NB4 (cell line): Measurements from ENCODE around the gene TNFRSF11A.

Experiments used
- CTCF ChIP-seq: IDR thresholded peaks from one replicate; pipeline ENCODE4 v1.5.1; 2012; ENCODE audit warnings: low read depth, low read length
- MAX ChIP-seq: IDR thresholded peaks from 2 replicates; pipeline ENCODE4 v1.6.1; 2011; ENCODE audit warnings: low read depth, low read length
- MYC ChIP-seq: IDR thresholded peaks from 2 replicates; pipeline ENCODE4 v1.6.1; 2011; ENCODE audit warnings: low read depth, low read length
- POLR2A ChIP-seq: IDR thresholded peaks from 2 replicates; pipeline ENCODE4 v1.6.1; 2011; ENCODE audit warnings: mild to moderate bottlenecking; ENCODE audit not compliant: insufficient read length; ENCODE audit errors: extremely low read depth

- TF ChIP-seq CTCF: no peak
- no peak for TF ChIP-seq POLR2A
- TF ChIP-seq MAX: no peak
- no peak for TF ChIP-seq MYC
These were observed 14.2 kb downstream of the TNFRSF11A start for GRCh38 chr18:62339106-62339988.
